HG03039 (cell line): ENCODE data around the gene CYTL1.
"Not testable (repeated sequence)": the region's sequence is repeated elsewhere in the genome, so short reads cannot be mapped to it uniquely, and the experiment has no call there.

ENCODE experiments used
- ATAC-seq: cut with Tn5 transposase; IDR thresholded peaks from one replicate; pipeline ENCODE4 v1.9.1; 2021; ENCODE audit warnings: mild to moderate bottlenecking, moderate library complexity; ENCODE audit not compliant: unreplicated experiment

Gene CYTL1, protein sequence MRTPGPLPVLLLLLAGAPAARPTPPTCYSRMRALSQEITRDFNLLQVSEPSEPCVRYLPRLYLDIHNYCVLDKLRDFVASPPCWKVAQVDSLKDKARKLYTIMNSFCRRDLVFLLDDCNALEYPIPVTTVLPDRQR

DNA sequence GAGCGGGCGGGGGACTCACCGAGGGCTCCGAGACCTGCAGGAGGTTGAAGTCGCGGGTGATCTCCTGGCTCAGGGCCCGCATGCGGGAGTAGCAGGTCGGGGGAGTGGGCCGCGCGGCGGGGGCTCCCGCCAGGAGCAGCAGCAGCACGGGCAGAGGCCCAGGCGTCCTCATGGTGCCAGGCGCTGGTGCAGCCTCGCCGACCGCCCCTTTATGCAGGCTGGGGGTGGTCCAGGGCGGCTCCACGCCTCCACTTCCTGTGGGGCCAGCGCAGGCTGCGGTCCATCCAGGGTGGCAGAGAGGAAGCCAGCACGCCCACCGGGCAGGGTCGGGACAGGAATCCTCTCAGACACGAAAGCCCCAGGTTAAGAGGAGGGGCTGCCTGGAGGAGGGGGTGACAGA lies at the start of gene CYTL1:
TSS of gene CYTL1 (minus strand) at position 185 of the 400 bp plus-strand sequence. CDS start at position 172, 13 bp downstream.
- ATAC-seq: no peak

DNA sequence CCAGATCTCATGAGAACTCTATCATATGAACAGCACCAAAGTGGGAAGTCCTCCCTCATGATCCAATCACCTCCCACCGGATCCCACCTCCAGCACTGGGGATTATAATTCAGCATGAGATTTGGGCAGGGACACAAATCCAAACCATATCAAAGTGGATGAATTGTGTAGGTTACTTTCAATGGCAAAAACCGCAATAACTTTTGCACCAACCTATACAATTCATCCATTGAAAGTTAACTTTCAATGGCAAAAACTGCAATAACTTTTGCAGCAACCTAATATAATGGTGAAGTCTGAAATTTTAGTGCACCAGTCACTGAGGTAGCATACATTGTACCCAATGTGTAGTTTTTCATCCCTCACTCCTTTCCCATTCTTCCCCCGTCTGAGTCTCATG lies 48.6 kb upstream of the CYTL1 start:
- no peak for ATAC-seq

DNA sequence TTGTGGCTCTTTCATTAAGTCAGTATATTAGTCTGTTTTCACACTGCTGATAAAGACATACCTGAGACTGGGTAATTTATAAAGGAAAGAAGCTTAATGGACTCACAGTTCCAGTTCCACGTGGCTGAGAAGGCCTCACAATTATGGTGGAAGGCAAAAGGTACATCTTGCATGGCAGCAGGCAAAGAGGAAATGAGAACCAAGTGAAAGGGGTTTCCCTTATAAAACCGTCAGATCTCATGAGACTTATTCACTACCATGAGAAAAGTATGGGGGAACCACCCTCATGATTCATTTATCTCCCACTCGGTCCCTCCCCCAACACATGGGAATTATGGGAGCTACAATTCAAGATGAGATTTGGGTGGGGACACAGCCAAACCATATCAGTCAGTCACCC lies 47.7 kb upstream of the CYTL1 start:
- not testable (repeated sequence) for ATAC-seq

DNA sequence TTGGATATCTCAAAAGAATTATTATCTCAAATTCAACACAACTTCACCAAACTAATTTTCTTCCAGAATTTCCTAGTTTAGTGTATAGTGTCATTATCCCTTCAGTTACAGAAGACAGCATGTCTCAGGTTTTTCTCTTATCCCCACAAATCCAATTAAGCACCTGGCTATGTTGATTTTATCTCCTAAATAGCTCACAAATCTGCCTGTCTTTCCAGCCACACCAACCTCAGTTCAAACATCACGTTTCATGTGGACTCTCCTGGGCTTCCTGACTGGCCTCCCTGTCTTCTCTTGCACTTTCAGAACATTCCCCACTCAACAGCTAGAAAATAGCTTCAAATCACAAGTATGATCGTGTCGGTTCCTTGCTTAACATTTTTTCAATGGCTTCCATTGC lies 46.8 kb upstream of the CYTL1 start:
- ATAC-seq: no peak

DNA sequence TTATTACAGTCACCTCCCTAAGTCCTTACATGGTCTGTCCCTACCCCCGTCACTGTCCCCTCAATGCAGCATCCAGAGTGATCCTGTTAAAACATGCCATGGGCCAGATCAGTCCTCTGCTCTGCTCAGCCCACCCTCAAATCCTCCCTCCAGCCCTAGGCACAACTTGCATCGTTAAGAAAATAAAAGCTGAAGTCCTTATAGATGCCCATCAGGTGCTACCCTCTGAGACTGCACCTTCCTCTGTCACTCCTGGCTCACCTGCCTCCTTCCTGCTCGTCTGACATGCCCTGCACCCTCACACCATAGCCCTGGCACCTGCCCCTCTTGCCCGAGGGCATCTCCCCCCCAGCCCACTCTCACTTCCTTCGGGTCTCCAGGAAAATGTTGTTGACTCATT lies 36.2 kb upstream of the CYTL1 start:
- ATAC-seq: no peak

DNA sequence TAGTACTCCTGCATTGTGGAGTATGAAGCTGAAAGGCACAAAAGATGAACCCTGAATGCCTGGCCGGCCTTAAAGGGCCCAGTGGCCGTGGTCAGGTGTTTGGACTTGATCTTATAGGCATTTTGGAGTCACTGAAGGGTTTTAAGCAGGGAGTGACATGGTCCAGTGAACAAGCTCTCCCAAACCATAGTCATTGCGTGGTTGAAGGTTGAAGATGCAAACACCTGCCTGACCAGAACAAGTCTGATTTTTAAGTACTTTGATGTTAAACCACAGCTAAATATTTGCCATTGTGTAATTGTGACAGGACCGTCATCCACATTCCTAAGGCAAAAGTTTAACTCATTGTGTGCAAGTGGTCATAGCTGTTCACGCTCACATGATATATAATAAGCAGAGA lies 35.3 kb upstream of the CYTL1 start:
- no peak for ATAC-seq

DNA sequence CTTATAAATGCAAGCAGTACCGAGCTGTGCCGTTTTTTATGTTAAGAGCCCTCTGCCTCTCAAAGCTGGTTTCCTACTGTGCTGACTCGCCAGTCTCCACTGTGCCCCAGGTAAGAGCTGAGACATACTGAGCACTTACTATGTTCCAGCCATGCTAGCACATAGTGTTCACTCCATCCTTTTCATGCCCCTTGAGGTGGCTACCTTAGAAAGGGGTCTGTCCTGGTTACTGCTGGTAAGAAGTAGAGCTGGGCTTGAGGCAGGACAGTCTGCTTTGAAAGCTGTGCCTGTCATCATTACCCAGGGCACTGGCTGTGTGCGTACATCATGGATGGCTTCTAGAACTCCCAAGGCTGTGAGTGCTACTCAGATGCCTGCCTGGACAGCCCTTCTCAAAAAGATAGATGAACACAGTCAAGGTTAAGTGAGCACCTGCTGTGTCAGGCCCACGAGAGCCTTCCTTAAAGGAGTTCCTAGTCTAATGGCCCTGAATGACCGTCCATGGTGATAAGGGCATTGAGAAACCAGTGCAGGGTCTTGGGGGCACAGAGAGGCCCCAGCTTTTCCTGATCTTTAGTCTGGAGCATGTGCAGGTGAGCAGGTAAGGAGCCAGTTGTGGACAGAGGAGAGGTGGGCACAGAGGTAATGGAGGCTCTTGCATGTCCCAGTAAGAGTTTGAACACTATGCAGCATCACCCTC lies 33.6 kb upstream of the CYTL1 start:
- ATAC-seq: no peak

DNA sequence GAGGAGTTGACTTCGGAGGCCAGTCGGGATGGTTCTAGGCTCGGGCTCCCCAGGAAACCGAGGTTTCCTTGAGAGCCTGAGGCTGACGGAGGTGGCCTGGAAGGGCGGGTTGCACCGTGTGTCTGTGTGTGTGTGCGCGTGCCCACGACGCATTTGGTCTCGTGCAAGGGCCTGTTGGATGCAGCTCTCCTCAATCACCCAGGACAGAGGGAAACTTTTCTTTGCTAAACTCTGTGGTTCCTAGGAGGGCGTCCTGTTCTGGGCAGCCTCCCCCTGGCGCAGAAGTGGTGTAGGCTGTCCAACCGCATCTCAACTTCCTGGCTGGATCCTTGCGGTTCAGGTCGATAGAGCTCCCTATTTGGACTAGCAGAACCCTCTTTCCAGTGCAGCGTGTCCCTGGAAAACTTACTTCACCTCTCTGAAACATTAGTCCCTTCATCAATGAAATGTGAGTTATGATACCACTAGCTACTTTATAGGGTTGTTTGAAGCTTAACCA lies 33.0 kb upstream of the CYTL1 start:
- no peak for ATAC-seq

DNA sequence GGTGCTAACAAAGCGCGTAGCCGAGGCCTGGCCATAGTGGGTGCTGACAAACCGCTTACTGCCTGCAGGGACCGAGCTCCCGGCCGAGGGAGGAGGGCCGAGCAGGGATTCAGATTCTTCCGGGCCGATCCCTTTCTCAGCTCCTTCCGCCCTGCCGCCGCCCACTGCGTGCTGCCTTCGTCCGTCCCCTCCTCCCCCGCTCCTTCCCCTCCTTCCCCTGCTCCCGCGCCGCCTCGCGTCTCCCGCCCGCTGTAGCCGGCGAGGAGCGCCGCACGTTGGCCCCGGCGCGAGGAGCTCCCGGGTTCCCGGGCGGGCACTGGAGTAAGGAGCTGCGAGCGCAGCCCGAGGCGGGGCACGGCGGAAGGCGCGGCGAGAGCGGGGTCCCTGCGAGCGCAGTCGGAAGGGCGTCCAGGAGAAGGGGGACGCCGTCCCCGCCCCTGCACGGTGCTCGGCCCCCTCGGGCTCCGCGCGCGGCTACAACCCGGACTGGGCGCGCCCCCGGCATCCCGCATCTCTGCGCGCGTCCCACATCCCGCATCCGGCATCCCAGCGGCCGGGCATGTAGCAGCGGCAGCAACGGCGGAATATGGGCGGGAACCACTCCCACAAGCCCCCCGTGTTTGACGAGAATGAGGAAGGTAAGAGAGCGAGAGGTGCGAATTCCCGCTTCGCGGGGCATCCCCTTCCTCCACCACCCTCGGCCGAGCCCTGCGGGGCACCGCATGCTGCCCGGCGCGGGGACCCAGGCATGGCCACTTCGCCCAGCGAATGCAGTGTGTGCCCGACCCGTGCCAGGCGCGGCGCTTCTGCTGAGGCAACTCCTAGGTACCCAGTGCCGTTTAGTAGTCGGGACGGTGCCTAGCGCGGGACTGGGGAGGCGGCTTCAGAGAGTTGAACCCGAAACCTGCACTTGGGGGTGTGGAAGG lies 32.3 kb upstream of the CYTL1 start, which contains the start of gene STK32B:
TSS of gene STK32B (plus strand) at position 203 of the 926 bp plus-strand sequence.
- ATAC-seq: no peak

DNA sequence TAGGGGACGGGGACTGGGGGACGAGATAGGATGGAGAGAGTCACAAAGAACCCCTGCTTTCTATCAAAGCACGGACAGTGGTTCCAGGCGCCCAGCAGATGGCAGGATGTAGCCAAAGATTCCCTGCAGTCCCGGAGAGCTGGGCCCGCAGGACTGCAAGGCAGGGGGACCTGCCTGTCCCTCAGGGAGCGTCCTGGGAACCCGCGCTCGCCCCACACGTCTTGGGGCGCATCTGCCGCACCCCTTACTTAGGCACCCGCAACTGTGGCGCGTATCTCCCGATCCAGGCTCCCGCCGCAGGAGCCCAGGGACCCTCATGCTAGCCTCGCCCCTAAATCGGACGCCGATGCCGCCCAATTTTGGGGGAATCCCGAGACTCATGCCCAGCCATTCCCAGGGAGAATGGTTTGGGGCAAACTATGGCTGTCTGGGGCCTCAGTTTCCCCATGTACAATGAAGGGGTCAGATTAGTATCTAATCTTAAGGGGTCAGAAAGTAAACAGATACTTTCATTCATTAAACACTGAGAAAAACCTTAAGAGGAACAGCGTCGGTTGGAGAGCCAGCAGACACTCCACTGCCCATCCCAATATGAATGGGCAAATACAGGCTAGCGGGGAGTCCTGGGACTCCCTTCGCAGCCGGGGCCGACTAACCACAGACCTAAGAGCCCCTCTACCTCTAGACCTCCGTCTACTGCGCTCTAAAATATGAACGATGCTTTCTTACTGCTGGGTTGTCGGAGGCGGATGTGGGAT lies 31.4 kb upstream of the CYTL1 start:
- no peak for ATAC-seq

DNA sequence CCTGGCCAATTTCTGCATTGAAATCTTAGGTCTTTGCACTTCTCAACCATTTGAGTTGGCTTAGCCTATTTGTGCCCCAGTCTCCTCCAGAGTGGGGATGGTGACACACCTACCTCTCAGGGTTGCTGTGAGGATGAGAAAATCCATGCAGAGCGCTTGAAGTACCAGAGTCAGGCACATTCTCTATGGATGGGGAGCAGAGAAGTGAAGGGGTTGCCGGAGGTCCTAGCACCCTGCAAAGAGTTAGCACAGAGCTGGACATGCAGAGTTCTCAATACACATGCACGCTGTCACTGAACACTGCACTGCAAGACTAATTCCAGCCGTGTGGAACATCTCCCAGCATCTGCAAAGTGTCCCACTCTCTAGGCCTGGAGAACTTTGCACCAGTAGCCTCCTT lies 29.5 kb upstream of the CYTL1 start:
- ATAC-seq: no peak

DNA sequence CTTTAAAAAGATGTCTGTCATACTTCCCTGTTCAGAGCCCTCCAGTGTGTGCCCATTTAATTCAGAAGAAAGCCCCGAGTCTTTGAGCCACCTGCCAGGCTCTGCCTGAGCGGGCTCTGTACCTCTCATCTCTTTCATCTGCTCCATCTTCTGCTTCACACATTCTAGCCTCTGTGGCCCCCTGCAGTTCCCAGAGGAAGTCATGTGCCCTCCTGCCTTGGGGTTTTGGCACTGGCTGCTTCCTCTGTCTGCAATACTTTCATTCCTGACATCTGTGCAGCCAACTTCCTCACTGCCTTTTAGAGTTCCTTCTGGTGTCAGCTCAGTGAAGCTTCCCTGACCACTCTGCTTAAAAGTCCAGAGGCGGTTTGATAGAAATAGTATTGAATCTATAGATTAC lies 25.8 kb upstream of the CYTL1 start:
- no peak for ATAC-seq

DNA sequence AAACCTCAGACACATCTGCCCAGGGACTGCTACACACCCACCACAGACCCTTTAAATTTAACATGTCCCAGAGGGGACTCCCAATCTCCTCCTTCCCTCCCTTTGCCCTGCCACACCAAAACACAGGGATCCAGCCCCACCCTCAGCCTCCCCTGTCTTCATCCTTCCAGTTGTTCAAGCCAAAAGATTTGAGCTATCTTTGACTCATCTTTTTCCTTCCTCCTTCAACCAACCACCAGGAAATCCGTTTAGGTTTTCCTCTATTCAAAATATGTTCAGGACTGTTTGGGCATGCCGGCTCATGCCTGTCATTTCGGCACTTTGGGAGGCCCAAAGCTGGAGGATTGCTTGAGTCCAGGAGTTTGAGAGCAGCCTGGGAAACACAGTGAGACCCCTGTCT lies 25.1 kb upstream of the CYTL1 start:
- ATAC-seq: no peak

DNA sequence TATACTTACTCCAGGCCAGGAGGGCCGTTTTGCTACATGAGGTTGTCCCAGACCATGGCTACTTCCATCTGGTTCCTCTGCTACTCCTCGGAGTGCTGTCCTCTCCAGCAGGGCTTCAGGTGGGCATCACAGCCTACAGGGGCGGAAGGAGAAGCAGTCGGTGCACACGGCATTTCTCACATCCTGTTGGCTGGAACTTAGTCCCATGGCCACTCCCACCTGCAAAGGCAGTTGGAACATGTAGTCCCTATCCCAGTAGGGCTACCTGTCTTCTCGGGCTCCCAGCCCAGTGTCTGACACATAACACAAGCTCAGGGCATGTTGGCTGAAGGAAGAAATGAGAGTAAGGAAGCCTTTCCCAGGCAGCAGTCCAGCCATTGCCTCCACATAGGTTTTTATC lies 24.3 kb upstream of the CYTL1 start:
- ATAC-seq: no peak

DNA sequence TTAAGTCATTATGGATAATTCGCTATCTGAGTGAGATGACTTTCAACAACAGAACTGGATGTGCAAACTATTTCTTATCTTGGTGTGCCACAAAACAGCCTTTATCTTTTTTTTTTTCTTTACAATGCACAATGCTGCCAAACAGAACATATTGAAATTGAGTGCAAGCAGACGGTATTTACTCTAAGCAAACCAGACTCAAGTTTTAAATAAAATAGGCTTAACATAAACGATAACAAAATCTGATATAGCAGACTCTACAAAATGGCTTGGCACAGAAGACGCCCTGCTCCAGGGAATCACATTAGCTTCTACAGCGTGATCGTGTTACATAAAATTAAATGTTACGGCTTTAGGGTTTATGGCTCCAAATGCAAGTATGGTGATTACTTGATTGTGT lies 22.4 kb upstream of the CYTL1 start:
- no peak for ATAC-seq

DNA sequence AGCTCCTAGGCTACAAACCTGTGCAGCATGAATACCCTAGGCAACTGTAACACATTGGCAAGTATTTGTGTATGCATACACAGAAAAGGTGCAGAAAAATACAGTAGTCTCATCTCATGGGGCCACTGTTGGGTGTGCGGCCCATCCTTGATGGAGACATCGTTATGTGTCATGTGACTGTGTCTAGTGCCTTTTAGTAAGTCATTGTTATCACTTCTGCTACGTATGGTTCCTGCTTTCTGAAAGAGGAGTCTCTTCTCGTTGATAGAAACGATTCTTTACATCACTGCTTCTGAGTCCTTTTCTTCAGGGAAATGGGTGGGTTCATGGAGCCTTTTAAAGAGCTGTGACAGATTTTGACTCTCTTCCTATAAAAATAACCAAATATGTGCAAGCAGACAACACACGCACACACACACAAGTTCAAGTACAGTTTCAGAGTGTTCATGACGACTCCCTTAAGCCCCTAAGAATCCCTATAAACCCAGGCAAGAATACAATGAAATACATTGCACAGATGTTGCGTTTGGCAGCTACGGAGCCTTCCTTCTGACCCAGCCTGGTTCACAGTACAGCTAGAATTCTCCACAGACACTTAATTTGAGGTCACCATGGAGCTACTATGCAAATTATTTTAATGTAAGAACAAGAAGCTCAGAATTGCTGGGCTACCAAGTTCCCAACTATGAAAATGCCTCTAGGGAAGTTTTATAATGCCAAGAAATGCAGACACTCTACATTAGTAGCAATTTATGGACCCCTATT lies 21.8 kb upstream of the CYTL1 start:
- ATAC-seq: no peak

DNA sequence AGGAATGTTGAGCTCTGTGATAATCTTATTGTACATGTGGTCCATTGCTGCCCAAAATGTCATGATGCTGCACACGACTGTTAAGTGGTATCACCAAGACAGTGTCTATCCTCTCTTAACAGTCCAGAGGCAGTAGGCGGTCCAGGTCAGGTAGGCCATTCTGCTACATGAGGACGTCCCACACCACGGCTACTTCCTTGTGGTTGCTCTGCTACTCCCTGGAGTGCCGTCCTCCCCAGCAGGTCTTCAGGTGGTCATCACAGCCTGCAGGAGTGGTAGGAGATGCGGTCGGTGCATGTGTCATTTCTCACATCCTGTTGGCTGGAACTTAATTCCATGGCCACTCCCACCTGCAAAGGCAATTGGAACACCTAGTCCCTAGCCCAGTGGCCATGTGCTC lies 20.5 kb upstream of the CYTL1 start:
- ATAC-seq: no peak

DNA sequence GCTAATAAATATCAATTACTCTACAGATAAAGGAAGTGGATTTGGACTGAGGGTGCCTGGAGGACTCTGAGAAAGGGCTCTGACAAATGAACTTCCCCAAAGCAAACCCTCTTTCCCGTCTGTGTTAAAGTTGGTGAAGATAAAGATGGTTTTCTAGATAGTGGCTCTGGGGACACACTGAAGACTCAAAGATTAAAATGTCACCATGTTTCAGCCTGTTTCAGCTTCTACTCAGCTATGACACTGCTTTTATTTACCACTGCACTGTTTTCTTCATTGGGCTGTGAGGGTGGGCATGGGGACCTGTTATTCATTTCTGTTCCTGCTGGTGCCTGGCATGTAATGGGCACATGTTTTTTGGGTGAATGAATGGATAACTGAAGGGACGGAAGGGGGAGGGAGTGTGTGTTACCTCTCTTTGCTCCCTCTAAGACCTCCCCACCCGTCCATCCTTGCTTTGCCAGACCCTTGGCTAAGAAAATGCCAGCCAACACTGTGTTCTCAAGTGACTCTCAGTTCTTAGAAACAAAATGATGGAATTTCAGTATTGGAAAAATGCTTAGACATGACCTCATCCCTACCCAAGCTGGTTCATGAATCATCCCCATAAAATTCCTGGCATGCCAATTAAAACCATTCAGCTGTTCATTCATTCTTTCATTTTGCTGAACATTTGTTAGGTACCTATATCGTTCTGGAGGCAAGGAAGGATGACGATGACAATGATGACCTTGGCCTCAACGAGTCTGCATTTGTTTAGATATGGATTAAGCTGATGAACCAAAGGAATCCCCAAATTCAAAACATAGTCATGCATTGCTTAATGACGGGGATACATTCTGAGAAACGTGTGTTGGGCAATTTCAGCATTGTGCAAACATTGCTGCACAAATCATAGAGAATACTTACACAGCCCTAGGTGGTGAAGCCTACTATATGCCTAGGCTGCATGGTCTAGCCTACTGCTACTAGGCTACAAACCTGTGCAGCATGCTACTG lies 18.6 kb upstream of the CYTL1 start:
- no peak for ATAC-seq

DNA sequence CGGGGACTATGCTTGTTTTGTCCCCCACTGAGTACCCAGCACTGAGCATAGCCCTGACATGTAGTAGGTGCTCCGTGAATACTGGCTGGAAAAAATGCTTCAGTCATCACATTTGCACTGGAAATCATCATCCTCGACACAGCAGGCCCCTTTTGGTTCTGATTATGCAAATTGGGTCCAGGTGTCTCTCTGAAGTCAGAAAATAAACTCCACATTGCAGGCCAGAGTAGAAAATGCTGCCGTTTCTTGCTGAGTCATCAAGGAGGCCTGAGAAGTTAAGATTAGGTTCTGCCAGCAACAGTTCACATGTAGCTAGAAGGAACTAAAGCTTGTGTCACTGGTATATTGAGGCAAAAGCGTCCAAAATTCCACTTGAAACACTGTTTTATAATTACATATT lies 17.0 kb upstream of the CYTL1 start:
- no peak for ATAC-seq
